ENCODE results near the gene SLC13A3.
"Not testable (repeated sequence)": the region's sequence is repeated elsewhere in the genome, so short reads cannot be mapped to it uniquely, and the experiment has no call there.

SLC13A3 gene

GRCh38 chr20:46681032-46681854, 30.0 kb upstream of the SLC13A3 start:
- peak; percentile 49 for DNase-seq

DNA sequence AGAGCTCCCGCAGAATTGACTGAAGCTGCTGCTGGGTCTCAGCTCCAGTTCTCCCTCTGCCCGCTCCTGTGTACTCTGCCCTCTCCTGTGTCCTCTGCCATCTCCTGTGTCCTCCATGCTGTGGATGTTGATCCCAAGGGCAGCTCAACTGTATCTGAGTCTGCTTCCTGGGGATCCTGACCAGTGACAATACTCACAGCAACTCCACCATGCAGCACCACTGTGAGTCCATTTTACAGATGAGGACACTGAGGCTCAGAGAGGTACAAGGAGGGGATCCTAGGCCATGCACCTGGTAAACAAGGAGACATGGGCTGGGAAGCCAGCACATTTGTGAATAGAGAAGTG, 29.4 kb upstream of the SLC13A3 start:
- DNase-seq = no peak

DNA sequence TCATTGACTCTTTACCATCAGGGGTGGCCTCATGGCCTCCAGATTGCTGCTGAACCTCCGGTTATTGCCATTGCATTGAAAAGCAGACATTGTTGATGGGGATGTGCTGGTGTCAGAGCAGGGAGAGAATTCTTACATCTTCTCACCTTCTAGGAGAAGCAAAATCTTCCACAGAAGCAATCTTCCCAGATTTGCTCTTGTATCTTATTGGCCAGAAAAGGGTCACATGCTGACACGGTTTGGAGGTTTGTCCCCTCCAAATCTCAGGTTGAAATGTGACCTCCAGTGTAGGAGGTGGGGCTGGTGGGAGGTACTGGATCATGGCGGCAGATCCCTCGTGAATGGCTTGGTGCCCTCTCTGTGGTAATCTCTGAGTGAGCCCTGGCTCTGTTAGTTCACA, 27.3 kb upstream of the SLC13A3 start:
- DNase-seq = no peak

GRCh38 chr20:46677608-46678007, 26.3 kb upstream of the SLC13A3 start:
- no peak for DNase-seq

GRCh38 chr20:46676649-46677316, 25.5 kb upstream of the SLC13A3 start:
- not testable (repeated sequence) for DNase-seq

DNA sequence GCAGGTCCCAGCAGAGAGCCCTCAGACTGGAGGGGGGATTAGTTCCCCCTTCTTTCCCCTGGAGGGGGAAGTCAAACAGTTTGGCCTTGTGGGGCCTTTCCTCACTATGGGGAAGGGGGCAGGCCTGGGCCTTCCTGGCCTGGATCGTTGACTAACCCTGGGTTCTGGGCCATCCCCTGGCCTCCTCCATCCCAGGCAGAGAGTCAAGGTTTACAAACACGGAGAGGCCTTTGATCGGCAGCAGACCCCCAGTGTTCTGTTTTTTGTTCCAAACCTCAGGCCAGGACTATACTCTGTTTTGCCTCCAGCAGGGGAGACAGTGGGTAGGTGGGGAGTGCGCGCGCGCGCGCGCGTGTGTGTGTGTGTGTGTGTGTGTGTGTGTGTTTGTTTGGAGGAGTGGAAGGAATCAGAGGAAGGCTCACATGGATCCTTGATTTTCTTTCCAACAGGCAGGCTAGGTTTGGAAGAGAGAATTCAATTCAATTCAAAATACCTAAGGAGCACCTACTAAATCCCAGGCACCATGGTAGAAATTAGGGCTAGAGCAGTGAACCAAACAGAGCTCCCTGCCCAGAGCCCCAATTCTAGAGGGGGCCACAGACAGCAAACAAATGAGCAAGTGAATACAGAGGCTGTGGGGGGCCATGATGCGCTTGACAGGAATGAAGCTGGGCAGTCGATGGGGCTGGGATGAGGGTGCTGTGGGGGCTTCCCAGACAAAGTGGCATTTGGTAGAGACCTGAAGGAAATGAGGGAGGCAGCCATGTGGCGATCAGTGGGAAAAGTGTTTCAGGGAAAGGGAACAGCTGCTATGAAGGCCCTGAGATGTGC, 23.2 kb upstream of the SLC13A3 start:
- no peak for DNase-seq

DNA sequence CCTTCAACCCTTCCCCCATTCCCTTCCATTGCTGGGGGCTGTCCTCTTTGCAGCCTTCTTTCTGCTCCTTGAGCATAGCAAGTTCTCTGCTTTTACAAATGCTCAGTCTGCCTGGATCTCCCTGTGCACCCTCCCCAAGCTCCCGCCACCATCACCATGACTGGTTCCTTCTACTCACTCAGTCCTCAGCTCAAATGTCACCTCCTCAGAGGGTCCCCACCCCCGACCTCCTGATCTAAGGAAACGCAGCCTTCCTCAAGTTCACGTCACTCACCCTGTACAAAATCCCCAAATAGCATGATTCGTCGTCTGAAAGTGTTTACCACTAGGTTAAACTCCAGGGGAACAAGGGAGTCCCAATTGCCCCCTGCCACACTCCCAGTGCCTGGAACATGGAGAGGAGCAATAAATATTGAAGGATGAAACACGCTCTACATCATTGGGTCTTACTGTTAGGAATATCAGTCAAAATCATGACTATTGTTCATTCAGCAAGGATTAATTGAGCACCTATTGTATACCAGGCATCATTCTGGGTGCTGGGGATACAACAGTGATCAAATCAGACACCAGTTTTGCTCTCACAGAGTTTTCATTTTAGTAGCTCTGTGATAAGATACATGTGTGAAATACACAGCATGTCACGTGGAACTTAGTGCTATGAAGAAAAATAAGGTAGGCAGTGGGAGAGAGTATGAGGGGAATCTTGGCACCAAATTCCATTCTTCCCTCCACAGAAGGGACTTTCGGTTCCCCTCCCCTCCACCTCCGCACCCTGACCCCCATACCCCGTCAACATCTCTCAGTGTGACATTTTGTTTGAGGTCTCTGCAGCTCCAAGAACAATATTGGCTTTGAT, 22.4 kb upstream of the SLC13A3 start:
- DNase-seq = no peak

DNA sequence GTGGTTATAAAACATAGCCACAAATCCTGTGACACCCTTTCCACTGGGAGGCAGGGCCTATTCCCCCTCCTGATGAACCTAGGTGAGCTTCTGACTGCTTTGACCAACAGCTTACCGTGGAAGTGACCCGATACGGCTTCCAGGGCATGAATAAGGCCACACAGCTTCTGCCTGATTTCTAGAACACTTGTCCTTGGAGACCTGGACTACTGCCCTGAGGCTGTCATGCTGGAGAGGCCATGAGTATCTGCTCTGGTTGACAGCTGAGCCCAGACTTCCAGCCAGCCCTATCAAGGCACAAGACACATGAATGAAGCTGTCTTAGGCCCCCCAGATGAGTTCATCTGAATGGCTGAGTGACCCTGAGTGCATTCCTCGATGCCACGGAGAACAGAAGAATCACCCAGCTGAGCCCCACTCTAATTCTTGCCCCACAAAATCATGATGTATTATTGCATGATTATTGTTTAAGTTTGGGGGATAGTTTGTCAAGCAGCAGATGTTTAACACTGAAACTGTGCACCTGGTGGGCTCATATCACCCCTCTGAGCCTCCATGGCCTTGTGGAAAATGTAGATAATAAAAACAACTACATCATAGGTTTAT, 21.4 kb upstream of the SLC13A3 start:
- DNase-seq = no peak

- DNase-seq = no peak
These were observed 20.7 kb upstream of the SLC13A3 start for GRCh38 chr20:46671866-46672542.

GRCh38 chr20:46670585-46671584, 19.6 kb upstream of the SLC13A3 start:
- no peak for DNase-seq

GRCh38 chr20:46670228-46670584, 18.9 kb upstream of the SLC13A3 start:
- no peak for DNase-seq

GRCh38 chr20:46666818-46667515, 15.7 kb upstream of the SLC13A3 start:
- DNase-seq = no peak

GRCh38 chr20:46666306-46666705, 15.0 kb upstream of the SLC13A3 start:
- no peak for DNase-seq

GRCh38 chr20:46665602-46666001, 14.3 kb upstream of the SLC13A3 start:
- DNase-seq = no peak

- no peak for DNase-seq
These were observed 12.3 kb upstream of the SLC13A3 start for GRCh38 chr20:46663531-46663930.

- DNase-seq = no peak
These were observed 10.4 kb upstream of the SLC13A3 start for GRCh38 chr20:46661659-46662058.

DNA sequence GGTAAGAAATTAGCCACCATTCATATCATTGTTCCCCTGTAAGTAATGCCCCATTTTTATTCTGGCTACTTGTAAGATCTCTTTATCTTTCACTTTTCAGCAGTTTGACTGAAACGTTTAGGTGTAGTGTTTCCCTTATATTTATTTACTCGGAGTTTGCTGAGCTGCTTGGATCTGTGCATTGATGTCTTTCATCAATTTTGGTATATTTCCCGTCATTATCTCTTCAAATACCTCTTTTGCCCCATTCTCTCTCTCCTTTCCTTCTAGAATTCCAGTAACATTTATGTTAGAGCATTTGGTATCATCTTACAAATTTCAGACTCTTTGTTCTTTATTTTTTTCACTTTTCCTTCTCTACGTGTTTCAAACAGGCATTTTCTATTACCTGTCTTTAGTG, 9.2 kb upstream of the SLC13A3 start:
- no peak for DNase-seq

- no peak for DNase-seq
These were observed 6.4 kb upstream of the SLC13A3 start for GRCh38 chr20:46657618-46658017.

- DNase-seq = no peak
These were observed 5.9 kb upstream of the SLC13A3 start for GRCh38 chr20:46657137-46657536.

- no peak for DNase-seq
These were observed 1.4 kb upstream of the SLC13A3 start for GRCh38 chr20:46652699-46653098.

Measured in left hindlimb (tissue), 1 donor.